Activated T-cell treated with anti-CD3 and anti-CD28 coated beads, Interleukin-2, amount 50 U/mL, for 24 hours (primary cell): Measurements from ENCODE around the gene FAM20C.
"Not testable (repeated sequence)": the region's sequence is repeated elsewhere in the genome, so short reads cannot be mapped to it uniquely, and the experiment has no call there.

ENCODE experiments used
- DNase-seq: peaks from one replicate; pipeline ENCODE4 v3.0.0-alpha.2; 2020
- H3K27ac Mint-ChIP-seq: 2 replicates; pipeline ENCODE4 v1.8.0; 2020; ENCODE audit warnings: mild to moderate bottlenecking, mixed read lengths
- H3K27me3 Mint-ChIP-seq: 2 replicates; pipeline ENCODE4 v1.8.0; 2020; ENCODE audit warnings: mixed read lengths
- H3K36me3 Mint-ChIP-seq: 2 replicates; pipeline ENCODE4 v1.8.0; 2020; ENCODE audit warnings: low read depth, mixed read lengths
- H3K4me1 Mint-ChIP-seq: 2 replicates; pipeline ENCODE4 v1.8.0; 2020; ENCODE audit warnings: low read depth, mixed read lengths
- H3K4me3 Mint-ChIP-seq: 2 replicates; pipeline ENCODE4 v1.8.0; 2020; ENCODE audit warnings: mild to moderate bottlenecking, moderate library complexity, mixed read lengths
- H3K9me3 Mint-ChIP-seq: 2 replicates; pipeline ENCODE4 v1.8.0; 2020; ENCODE audit warnings: mixed read lengths

The FAM20C gene

DNA sequence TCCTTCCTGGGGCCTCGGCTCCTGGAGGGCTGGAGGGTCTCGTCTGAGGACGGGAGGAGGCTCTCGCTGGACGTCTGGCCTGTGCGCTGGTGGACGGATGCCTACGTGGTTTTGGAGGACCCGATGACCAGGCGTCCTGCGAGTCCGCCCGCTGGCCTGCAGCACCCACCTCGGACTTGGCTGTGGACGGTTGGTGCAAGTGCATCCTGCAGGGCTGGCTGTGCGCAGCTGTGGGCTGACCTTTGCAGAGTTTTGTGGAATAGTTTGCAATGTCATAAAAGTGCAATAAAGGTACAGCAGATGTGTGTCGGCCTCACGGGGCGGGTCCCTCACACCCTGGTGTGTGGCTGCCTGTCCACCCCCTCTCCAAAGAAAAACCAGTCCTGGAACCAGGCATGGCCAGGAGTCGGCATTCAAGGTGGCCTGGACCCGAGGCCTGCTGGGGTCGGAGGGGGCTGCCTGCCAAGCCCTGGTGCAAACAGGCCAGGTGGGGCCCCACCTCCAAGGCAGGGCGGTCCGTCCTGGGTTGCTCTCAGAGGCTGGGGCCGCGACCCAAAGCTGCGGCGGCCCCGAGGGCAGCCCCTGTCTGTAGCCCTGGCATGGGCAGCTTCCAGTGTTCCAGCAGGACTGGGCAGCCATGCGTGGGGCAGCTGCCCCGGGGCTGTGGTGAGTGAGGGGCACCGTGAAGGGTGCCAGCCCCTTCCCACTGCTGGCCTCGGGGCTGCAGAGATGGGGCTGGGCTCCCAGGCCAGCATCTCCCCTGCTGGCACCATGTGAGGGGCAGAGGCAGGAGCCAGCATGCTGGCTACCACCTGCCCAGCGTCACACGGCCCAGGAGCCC is 68.3 kb downstream of the FAM20C start:
- H3K27ac Mint-ChIP-seq, result no peak overlapping the region
- no peaks in the 10 kb centered on the region for H3K27me3 Mint-ChIP-seq
- no peaks in the 10 kb centered on the region for H3K4me1 Mint-ChIP-seq
- no peak for DNase-seq
- H3K4me3 Mint-ChIP-seq, result no peak overlapping the region
- no peaks in the 10 kb centered on the region for H3K36me3 Mint-ChIP-seq
- H3K9me3 Mint-ChIP-seq, result no peaks in the 10 kb centered on the region

DNA sequence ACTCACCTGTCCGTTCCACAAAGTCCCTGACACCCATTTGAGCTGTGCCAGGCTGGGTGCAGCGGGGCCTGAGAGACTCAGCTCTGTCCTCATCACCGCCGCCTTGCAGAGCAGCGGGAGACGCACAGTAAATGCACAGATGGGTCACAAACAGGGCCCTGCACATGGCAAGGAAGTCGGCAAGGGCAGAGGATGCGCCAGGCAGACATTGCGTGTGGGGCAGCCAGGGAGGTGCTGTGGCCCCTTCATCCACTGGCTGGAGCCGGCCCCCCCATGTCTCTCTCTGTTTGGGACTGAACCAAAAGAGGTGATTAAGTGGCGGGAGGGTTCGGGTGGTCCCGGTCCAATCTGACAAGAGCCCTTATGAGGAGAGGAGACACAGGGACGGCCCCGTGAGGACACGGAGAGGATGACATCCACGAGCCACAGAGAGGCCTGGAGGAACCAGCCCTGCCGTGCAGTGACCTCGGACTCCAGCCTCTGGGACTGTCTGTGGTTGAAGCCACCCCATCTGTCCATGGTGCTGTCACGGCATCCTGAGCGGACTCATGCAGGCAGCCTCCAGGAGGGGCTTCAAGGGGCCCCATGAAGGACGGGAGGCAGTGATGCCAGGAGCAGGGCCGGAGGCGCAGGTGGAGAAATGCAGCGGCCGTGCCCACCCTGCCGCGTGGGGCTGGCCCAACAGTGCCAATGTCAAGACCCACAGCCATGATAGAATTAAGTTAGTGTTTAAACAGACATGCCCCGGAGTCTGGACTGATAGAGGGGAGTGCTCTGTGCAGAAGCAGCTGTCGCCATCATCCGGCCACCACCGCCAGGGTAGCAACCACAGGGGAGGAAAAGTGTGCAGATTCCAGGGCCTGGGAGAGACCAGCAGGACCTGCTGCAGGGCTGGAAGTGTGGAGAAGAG is 69.2 kb downstream of the FAM20C start:
- Mint-ChIP-seq H3K4me3 (no peak overlapping the region), H3K36me3 (no peaks in the 10 kb centered on the region), H3K27me3 (no peaks in the 10 kb centered on the region), H3K27ac (no peak overlapping the region), H3K9me3 (no peaks in the 10 kb centered on the region), H3K4me1 (no peaks in the 10 kb centered on the region)
- DNase-seq, result no peak

DNA sequence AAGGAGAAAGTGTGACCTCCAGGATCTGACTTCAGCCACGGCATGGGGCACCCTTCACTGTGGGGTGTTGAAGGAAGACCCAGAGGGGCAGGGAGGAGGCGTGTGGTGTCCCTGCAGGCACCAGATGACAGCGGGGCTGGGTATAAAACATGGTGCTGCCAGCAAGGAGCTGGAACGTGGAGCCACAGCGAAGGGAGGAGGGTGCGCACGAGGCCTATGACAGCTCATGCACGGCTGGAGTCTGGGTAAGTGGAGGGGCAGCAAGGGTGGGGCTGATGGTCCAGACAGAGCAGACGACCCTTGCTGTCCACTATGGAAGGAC is 69.8 kb downstream of the FAM20C start:
- DNase-seq, result no peak
- Mint-ChIP-seq H3K27me3 (no peaks in the 10 kb centered on the region), H3K36me3 (no peaks in the 10 kb centered on the region), H3K9me3 (no peaks in the 10 kb centered on the region), H3K4me1 (no peaks in the 10 kb centered on the region), H3K4me3 (no peak overlapping the region), H3K27ac (no peak overlapping the region)

DNA sequence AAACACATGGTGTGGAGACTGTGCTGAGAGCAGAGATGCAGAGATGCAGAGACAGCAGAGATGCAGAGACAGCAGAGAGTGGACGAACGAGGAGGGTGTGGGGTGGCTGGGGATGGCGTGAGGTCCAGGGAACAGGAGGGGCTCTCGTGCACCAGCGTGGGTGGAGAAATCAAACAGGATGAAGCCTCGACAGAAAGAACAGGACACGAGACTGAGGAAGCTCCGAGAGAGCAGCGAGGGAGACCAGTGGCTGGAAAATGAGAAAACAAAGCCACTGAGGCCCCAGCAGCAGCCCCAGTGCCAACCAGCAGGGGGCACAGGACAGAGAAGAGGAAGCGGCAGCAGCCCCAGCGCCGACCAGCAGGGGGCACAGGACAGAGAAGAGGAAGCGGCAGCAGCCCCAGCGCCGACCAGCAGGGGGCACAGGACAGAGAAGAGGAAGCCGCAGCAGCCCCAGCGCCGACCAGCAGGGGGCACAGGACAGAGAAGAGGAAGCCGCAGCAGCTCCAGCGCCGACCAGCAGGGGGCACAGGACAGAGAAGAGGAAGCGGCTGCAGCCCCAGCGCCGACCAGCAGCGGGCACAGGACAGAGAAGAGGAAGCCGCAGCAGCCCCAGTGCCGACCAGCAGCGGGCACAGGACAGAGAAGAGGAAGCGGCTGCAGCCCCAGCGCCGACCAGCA is 70.4 kb downstream of the FAM20C start:
- not testable (repeated sequence) for H3K27ac Mint-ChIP-seq, H3K27me3 Mint-ChIP-seq, H3K9me3 Mint-ChIP-seq, H3K4me3 Mint-ChIP-seq, H3K36me3 Mint-ChIP-seq, H3K4me1 Mint-ChIP-seq
- DNase-seq, result peak; percentile 80

DNA sequence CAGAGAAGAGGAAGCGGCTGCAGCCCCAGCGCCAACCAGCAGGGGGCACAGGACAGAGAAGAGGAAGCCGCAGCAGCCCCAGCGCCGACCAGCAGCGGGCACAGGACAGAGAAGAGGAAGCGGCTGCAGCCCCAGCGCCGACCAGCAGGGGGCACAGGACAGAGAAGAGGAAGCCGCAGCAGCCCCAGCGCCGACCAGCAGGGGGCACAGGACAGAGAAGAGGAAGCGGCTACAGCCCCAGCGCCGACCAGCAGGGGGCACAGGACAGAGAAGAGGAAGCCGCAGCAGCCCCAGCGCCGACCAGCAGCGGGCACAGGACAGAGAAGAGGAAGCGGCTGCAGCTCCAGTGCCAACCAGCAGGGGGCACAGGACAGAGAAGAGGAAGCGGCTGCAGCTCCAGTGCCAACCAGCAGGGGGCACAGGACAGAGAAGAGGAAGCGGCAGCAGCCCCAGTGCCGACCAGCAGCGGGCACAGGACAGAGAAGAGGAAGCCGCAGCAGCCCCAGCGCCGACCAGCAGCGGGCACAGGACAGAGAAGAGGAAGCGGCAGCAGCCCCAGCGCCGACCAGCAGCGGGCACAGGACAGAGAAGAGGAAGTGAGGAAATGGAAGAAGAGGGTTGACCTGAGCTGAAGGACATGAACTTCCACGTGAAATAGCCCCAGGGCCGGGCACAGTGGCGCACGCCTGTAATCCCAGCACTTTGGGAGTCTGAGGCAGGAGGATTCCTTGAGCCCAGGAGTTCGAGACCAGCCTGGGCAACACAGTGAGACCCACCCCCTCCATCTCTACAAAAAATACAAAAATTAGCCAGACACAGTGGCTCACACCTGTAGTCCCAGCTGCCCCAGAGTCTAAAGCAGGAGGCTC is 71.3 kb downstream of the FAM20C start:
- H3K27me3 Mint-ChIP-seq, H3K36me3 Mint-ChIP-seq, H3K4me3 Mint-ChIP-seq, H3K27ac Mint-ChIP-seq, H3K9me3 Mint-ChIP-seq, H3K4me1 Mint-ChIP-seq: not testable (repeated sequence)
- peak; percentile 70 for DNase-seq

DNA sequence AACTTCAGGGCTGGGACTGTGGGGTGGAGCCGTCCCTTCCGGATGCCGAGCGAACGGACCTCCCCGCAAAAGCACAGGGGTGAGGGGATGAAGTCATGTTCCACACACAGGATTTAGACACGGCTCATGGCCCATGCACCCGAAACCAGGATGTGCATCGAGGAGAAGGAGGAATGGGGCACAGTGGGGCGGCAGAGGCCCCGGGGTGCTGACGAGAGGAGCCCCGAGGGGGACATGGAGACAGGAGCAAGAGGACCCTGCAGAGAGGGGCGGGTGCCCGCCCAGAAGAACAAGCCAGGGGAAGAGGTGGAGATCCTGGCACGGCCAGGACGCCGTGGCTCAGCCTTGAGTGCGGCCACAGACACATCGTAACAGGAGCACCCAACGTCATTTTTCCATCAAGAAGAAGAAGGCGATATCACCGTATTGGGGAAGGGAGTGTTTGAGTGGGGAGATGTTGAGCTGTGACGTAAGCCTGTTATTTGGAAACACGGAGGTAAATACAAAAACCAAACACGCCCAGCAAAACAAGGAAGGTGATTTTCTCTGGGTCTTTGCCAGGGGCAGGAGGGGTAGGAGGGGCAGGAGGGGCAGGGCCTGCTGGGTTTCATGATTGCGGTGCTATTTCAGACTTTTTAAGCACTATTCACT is 72.3 kb downstream of the FAM20C start:
- Mint-ChIP-seq H3K36me3 (no peaks in the 10 kb centered on the region), H3K27ac (no peak overlapping the region), H3K27me3 (no peaks in the 10 kb centered on the region), H3K9me3 (no peaks in the 10 kb centered on the region), H3K4me1 (no peaks in the 10 kb centered on the region), H3K4me3 (no peak overlapping the region)
- no peak for DNase-seq

DNA sequence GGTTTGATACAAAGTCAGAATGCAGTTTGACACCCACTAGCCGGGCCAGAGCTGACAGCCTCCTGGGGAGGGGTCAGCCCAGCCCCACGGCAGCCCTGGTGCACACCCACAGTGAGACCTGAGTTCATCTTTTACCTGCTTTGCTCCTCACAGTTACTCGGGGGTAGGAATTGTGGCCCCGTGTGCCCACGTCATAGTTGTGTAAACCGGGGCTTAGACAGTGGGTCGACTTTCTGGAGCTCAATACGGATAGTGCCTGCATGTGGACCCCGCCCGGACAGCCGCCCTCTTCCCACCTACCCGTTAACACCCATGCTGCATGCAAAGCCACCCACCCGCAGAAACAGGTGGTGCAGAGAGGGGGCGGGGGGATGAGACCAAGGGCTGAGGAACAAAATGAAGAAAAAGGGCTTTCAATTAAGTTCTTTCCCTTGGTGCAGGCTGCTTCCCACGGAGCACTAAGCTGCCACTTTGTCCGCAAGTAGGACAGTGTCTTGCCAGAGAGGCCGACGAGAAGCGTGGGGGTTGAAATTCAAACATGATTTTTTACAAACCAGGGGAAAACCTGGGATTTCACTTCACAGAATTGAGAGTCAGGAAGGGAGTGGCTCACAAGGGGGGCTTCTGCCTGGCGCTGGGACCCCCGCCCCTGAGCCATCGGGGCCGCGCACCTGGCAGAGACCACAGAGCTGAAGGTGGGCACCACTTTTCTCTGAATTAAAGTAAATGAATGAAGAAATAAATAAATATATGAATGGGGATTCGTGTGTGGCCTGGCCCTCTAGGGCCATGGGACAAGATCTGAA is 73.0 kb downstream of the FAM20C start:
- H3K36me3 Mint-ChIP-seq, result no peaks in the 10 kb centered on the region
- H3K9me3 Mint-ChIP-seq, result no peaks in the 10 kb centered on the region
- no peak overlapping the region for H3K27ac Mint-ChIP-seq
- no peak for DNase-seq
- H3K4me3 Mint-ChIP-seq, result no peak overlapping the region
- H3K4me1 Mint-ChIP-seq, result no peaks in the 10 kb centered on the region
- H3K27me3 Mint-ChIP-seq, result no peaks in the 10 kb centered on the region

DNA sequence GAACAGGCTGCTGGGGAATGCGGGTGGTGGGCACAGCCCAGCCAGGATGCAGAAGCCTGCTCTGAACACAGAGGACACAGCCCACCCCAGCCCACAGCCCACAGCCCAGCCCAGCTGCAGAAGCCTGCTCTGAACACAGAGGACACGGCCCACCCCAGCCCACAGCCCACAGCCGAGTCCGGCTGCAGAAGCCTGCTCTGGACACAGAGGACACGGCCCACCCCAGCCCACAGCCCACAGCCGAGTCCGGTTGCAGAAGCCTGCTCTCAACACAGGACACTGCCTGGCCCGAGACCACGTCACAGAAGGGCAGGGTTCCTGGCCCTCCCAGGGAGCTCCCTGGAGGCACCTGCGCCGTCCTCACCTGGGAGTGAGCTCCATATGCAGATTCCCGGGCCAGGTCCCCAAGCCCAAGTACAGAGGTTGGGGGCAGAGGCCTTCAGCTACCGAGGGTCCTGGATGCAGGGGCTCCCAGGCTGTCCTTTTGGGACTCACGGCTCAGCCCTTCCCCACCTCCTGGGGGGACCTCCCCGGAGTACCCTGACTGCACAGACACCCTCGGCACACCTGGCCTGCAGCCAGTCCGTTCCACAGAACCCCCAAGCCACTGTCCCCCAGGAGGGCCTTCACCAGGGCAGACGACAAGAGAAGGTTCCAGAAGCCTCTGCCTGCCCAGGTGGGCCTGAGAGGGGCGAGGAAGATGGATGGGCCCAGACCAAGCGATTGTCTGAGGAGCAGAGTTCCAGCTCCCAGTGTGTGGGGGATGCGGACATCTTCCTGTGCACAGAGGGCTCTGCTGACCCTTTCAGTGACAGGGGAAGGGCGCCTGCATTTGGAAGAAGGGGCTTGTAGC is 73.9 kb downstream of the FAM20C start:
- Mint-ChIP-seq H3K4me1 (no peaks in the 10 kb centered on the region), H3K27ac (no peak overlapping the region), H3K4me3 (no peak overlapping the region), H3K36me3 (no peaks in the 10 kb centered on the region), H3K9me3 (no peaks in the 10 kb centered on the region), H3K27me3 (no peaks in the 10 kb centered on the region)
- DNase-seq, result no peak

DNA sequence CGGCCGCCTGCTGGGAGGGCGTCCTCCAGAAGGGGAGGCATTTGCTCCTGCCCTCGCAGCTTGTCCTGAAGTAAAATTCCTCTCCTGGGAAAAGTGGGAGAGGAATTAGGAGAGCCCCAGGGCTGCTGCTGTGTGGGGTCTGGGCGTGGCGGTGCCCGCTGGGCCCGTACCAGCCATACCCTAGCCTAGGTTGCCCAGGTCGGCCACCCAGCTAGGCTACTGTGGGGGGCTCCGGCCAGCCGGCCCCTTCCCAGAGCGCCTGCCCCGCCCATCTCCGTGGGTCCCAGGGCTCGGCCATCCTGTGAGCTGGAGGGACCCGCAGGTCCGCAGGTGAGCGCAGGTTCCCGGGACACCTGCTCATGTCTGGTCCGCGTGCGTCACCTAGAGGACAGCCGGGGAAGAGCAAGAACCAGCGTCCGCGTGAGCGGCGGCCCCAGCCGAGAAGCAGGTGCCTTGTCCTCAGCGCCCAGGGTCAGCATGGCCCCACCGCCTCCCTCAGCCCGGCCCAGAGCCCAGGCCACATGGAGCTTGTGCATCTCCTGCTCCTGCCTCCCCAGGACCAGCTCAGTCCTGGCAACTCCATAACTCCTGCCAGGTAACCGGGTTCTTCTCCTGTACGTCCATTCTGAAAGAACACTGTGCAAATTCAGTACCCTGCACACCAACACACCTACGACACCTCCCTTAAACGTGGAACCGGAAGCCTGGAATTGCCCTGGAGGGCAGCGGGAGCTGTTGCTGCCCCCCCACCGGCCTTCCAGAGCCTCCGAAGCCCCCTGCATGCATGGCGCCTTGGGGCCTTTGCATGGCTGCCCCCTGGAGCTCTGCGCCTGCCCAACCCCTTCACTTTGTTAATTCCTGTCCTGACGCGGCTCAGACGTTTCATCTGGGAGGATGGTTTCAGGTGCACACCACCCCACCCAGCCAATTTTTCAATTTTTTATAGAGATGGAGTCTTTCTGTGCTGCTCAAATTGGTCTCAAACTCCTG is 74.8 kb downstream of the FAM20C start:
- DNase-seq, result no peak
- Mint-ChIP-seq H3K9me3 (no peaks in the 10 kb centered on the region), H3K27me3 (no peaks in the 10 kb centered on the region), H3K4me3 (no peak overlapping the region), H3K4me1 (no peaks in the 10 kb centered on the region), H3K27ac (no peak overlapping the region), H3K36me3 (no peaks in the 10 kb centered on the region)

DNA sequence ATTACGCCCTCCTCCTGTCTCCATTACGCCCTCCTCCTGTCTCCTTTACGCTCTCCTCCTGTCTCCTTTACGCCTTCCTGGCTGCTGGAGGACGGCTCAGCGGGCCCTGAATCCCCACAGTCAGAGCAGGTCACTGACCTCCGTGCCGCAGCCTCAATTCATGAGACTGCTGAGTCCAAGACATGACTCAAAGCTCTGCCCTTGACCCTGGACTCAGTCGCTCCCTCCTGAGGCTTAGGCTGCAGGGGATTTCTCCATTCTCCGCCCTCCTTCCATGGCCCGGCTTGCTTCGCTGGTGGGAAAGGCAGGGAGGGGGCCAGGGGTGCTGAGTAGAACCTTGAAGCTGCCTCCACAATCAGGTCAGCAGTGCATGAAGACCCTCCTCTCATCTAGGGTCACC is 76.6 kb downstream of the FAM20C start:
- H3K27ac Mint-ChIP-seq, result no peak overlapping the region
- H3K9me3 Mint-ChIP-seq, result peaks cover 9% of the 10 kb centered on the region
- no peaks in the 10 kb centered on the region for H3K4me1 Mint-ChIP-seq
- no peak overlapping the region for H3K4me3 Mint-ChIP-seq
- H3K27me3 Mint-ChIP-seq, result no peaks in the 10 kb centered on the region
- no peaks in the 10 kb centered on the region for H3K36me3 Mint-ChIP-seq
- DNase-seq, result no peak

DNA sequence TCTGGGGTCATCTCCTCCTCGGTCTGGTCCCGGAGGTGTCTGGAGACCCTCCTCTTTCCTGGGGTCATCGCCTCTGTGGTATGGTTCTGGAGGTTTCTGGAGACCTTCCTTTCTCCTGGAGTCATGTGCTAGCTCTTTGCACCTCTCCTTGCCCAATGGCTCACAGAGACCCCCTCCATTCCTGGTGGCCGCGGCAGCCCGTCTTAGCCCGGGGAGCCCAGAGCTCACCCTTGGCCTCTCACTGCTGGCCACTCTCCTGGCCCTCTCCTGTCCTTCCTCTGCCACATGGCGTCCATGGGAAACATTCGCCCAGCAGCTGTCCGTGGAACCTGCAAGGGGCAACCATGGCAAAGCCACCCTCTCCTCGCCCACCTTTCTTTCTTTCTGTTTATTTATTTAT is 77.3 kb downstream of the FAM20C start:
- Mint-ChIP-seq H3K4me1 (no peaks in the 10 kb centered on the region), H3K36me3 (no peaks in the 10 kb centered on the region), H3K27me3 (no peaks in the 10 kb centered on the region), H3K9me3 (peaks cover 16% of the 10 kb centered on the region), H3K4me3 (no peak overlapping the region), H3K27ac (no peak overlapping the region)
- no peak for DNase-seq
